GM19438 (cell line): ENCODE results near the gene PODNL1.

Source experiments
- ATAC-seq: cut with Tn5 transposase; IDR thresholded peaks from one replicate; pipeline ENCODE4 v1.9.1; 2021; ENCODE audit warnings: low read depth; ENCODE audit not compliant: unreplicated experiment

The PODNL1 gene

DNA sequence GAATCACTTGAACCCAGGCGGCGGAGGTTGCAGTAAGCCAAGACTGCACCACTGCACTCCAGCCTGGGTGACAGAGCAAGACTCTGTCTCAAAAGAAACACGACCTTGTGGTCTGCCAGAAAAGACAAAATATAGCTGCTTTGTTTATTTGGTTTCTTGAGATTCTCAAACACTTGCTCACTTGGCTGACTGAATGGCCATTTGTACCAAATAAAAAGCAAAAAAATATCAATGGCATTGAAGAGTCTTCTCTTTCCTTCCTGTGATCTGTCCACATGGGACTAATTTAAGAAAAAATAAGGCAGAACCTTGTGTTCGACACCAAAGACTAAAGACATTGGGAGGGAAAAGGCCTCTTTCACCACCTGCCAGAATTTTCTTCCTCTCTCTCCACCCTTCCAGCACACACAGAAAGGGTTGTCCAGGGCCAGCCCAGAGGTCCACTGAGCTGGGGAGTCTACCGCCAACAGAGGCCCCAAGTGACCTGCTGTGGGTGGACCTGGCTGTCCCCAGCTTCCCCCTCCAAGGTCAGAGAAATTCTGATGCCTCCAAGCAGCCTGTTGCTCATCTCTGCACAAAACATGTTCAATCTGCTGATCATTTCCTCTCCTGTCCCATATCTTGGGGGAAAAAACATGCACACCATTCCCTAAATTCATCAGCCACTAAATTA lies 38.2 kb downstream of the PODNL1 start:
- no peak for ATAC-seq

GRCh38 chr19:13899393-13899792 lies 38.8 kb downstream of the PODNL1 start:
- ATAC-seq: no peak

GRCh38 chr19:13896227-13896626 lies 42.0 kb downstream of the PODNL1 start:
- ATAC-seq: no peak

GRCh38 chr19:13894552-13894951 lies 43.7 kb downstream of the PODNL1 start:
- ATAC-seq: no peak

GRCh38 chr19:13892870-13893269 lies 45.3 kb downstream of the PODNL1 start:
- ATAC-seq: no peak

DNA sequence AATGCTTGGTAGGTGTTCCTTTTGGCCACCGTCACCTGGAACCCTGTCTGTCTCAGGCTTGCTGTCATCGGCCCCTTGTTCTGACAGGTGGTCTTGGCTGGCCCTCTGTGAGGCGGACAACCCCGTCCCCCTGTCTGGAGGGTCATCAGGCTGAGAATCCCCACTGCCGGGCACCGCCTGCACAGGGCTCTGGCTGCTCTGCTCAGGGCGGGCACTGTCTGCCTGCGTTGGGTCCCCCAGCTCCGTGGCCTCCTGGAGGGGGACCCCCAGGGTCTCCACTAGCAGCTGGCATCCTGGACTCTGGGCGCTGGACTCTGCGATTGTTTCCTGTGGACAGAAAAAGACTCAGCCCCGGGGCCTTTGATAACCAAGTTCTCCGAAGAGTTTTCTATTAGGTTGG lies 48.1 kb downstream of the PODNL1 start:
- ATAC-seq: no peak

- ATAC-seq: no peak
Observed at GRCh38 chr19:13888281-13888680, 49.9 kb downstream of the PODNL1 start.

DNA sequence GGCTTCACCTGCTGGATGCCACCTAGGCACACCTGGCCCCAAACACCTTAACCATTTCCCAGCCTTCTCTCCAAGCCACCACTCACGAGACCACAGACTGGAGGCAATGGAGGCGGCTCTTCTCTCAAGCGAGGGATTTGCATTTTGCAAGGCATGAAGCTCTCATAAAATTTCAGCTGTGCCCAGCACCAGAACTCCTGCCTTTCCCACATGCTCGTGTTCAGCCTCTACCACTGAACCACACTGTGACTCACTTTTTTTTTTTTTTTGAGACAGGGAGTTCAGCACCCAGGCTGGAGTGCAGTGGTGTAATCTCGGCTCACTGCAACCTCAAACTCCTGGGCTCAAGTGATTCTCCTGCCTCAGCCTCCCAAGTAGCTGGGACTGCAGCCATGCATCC lies 50.7 kb downstream of the PODNL1 start:
- ATAC-seq: no peak

DNA sequence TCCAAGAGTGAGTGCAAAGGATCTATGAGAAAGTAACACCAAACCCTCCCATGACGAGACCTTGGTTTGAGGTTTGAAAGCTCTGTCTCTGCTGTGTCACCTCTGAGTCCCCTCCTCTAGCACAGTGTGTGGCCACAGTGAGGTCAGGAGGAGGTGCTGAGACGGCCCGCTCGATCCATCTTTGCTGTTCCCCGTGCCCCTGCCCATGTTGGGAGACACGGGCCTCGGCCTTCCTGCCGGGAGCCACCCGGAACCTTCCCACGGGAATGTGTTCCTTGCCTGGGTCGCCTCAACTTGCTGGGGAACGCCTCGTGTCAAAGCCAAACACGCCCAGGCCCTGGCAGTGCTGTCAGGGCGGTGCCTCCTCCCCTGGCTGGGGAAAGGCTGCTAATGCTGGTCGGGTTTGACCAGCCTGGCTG lies 51.2 kb downstream of the PODNL1 start:
- no peak for ATAC-seq

DNA sequence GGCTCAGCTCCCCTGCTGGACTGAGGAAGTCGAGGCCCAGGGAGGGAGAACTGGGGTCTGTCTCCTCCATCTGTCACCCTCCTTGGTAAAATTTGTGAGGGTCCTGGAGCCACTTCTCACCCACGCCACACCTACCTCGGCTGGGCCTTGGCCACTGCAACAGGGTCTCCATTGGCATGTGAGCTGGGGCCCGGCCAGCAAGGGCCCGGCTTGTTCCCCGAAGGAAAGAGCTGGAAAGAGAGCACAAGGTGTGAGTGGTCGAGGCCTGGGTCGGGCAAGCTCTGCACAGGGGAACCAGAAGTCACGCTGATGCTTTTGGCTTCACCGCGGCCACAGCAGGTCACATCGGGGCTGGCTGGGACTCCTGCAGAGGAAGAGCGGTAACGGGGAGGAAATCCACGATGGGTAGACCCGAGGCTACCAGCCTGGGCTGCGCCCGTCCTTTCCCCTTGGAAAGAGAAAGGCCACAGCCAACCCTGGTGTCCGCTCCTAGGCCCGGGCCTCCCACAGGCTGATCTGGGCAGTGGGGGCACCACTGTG lies 52.3 kb downstream of the PODNL1 start:
- ATAC-seq: no peak

DNA sequence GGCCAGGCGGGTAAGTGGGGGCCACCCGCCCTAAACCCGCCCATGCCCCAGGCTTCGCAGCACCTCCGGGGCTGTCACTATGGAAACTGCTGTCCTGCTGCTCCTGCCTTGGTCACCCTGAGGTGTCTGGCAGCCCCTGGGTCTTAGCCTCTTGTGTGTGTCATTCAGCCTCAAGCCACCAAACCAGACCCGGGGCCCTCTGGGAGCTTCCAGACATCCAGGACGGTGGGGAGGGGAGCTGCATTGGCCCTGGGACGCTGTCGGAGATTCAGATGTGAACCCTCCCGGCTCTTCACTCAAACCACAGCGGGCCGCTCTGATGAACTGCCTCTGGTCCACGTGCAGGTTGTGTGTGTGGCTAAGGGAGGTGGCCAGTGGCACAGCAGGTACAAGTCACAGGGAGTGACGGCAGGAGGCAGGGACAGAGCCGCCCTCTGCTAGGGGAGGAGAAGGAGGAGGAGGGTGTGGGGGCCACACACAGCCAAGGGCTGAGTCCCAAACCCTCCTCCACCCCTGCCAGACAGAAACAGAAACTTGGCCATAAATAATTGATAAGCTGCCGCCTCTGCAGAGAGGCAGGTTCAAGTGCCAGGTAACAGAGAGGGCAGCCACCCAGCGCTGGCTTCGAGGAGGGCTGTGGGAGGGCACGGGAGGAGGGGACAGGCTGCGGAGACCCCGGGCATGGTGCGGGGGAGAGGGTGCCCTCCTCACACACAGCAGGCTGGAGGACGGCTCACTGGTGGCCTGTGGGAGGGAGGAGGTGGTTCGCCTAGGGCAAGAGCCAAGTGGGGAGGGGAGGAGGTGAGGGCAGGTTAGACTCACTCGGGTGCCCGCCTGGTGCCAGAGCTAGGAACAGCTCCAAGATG lies 53.3 kb downstream of the PODNL1 start:
- no peak for ATAC-seq

- no peak for ATAC-seq
Observed at GRCh38 chr19:13883516-13884064, 54.6 kb downstream of the PODNL1 start.

- ATAC-seq: no peak
Observed at GRCh38 chr19:13882836-13883235, 55.4 kb downstream of the PODNL1 start.

DNA sequence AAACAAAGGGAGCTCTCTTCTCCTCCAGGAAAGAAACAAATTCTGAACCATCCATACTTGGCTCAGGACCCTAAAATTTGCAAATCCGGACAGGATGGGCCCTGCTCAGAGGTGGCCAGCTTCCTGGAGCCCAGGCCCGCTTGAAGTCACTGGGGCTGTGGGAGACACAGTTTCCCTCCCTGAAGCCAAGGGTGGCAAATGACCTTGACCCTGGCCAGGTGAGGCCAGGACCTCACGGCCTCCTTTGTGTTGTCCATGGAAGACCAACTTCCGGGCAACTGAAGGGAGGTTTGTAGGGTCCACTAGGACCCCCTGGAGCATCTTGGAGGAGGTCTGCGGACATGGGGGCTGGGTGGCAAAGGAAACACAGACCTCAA lies 55.8 kb downstream of the PODNL1 start:
- no peak for ATAC-seq

DNA sequence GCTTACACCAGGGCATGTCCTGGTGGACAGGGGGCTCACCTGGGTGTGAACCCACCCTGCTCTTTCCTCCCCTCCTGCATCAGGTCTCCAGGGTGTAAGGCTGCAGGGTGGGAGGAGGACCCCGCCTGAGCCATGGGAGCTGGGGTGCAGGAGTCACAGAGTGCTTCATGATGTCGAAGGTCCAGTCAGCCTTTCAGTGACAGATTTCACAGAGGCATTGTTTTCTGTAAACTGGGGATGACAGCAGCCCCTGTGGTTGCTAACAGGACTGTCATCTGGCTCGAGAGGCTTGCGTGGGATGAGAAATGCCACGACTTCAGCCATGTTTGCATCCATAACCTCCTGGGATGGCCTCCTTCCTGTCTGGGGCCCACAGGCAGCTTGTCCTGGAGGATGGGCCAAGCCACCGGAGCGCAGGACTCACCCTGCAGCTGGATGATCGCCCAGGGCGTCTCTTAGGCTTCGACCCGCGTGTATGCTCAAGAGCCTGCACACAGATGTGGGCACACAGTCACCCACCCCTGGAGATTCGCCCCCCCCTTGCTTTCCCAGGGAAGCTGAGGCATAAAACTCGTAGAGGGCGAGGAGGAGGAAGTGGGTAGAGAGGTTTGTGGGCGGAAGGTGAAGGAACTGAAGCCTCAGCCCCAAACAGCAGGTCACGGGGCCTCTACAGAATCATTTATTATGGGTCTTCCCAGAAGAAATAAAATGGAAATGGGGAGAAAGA lies 56.4 kb downstream of the PODNL1 start:
- ATAC-seq: no peak

DNA sequence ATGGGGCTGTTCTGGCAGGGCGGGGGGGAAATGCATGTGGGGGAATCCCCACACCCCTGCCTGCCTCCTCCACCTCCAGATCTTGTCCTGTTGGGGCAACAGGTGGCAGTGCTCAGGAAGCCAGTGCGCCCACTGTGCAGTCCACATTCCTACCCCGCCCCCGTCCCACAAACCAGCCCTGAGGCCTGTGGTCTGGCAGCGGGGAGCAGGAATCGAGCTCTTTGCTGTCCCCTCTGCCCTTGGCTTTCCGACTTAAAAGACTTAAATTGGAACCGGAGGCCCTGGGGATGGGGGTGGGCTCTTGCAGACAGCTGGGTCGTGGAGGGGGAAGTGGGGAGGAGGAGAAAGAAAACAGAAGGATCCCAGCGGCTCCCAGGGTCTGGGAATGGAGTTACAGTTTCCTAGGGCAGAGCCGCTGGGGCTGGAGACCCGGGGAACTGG lies 56.9 kb downstream of the PODNL1 start:
- ATAC-seq: no peak
